Measurements from ENCODE around the gene MAD1L1.

DNA sequence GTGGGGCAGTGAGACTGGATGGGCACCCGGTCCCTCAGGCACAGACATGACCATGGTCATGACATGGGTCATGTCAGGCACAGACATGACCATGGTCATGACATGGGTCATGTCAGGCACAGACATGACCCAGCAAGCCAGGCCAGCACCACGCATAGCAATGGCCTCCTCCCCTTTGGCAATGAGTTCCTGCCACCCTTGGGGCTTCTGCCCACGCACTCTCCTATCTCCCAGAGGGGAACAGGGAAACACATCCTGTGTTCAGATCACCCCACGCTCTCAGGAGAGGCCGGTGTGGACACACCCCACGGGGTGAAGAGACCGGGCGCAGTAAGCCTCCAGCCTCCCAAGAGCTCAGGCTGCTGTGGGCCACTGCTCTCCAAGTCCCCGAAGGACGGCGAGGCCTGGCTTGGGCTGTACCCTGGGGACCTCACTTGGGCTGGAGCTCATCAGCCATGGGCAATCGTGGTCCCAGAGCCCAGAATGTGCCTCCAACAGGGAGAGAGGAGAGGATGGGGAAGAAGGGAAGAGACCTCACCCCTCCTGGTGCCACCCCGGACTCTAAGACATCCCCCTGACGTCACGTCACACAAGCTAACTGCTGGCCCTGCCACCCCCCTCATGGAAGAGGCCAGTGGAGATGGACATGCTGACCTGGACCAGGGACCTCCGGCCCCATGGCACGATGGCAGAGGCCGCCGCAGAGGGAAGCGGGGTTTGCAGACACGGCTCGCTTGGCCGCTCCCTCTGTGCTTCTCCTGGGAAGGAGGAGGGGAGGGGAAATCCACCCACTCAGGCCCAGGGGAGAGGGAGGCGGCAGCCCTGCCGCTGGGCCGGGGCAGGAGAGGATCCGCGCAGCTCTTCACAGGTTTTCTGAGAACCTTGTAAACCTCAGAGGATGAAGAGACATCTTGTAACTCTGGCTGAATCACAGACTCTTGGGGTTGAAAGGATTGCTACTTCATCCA lies 293.0 kb downstream of the MAD1L1 start:
- TF ChIP-seq, protein P1, sequence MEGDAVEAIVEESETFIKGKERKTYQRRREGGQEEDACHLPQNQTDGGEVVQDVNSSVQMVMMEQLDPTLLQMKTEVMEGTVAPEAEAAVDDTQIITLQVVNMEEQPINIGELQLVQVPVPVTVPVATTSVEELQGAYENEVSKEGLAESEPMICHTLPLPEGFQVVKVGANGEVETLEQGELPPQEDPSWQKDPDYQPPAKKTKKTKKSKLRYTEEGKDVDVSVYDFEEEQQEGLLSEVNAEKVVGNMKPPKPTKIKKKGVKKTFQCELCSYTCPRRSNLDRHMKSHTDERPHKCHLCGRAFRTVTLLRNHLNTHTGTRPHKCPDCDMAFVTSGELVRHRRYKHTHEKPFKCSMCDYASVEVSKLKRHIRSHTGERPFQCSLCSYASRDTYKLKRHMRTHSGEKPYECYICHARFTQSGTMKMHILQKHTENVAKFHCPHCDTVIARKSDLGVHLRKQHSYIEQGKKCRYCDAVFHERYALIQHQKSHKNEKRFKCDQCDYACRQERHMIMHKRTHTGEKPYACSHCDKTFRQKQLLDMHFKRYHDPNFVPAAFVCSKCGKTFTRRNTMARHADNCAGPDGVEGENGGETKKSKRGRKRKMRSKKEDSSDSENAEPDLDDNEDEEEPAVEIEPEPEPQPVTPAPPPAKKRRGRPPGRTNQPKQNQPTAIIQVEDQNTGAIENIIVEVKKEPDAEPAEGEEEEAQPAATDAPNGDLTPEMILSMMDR (conservative IDR thresholded peaks at IDR 0.05; ENCODE audit: low read depth, low read length) = no peak
- TF ChIP-seq EZH2 (IDR thresholded peaks at IDR 0.05; ENCODE audit: borderline replicate concordance, low read depth, low read length, poor library complexity, severe bottlenecking) = no peak
